ENCODE measurements around the gene ENTPD1. TPM values are rescaled to one million over a fixed set of nuclear protein-coding genes. Genes with fewer than 3 reads are reported as not detected.

ENTPD1 gene
- total RNA-seq, 1 donor from 2014 or later = 1.0 TPM

DNA sequence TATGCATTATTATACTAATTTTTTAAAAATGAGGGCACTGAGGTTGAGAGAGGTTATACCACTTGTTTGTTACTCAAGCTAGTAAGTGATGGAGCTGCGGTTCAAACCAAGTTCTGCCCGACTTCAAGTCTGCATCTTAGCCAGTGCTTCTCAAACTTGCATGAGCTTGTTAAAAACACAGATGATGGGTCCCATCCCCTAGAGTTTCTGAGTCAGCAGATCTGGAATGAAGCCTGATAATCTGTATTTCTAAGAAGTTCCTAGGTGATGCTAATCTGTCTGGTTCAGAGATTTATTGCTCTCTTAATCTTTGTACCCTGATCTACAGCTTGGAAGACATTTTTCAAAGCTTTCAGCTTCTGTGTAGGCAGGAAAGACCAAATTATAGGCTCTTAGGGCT is 84.2 kb downstream of the ENTPD1 start:
- Mint-ChIP-seq H3K36me3 (no peaks in the 10 kb centered on the region), H3K9me3 (no peaks in the 10 kb centered on the region), H3K27ac (no peak overlapping the region), H3K4me1 (ENCODE audit: unreplicated experiment) (no peaks in the 10 kb centered on the region), H3K27me3 (peaks cover 2% of the 10 kb centered on the region), H3K4me3 (no peak overlapping the region)
- TF ChIP-seq, protein P1, sequence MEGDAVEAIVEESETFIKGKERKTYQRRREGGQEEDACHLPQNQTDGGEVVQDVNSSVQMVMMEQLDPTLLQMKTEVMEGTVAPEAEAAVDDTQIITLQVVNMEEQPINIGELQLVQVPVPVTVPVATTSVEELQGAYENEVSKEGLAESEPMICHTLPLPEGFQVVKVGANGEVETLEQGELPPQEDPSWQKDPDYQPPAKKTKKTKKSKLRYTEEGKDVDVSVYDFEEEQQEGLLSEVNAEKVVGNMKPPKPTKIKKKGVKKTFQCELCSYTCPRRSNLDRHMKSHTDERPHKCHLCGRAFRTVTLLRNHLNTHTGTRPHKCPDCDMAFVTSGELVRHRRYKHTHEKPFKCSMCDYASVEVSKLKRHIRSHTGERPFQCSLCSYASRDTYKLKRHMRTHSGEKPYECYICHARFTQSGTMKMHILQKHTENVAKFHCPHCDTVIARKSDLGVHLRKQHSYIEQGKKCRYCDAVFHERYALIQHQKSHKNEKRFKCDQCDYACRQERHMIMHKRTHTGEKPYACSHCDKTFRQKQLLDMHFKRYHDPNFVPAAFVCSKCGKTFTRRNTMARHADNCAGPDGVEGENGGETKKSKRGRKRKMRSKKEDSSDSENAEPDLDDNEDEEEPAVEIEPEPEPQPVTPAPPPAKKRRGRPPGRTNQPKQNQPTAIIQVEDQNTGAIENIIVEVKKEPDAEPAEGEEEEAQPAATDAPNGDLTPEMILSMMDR (conservative IDR thresholded peaks at IDR 0.05) = no peak
- DNase-seq (ENCODE audit: extremely low spot score, unreplicated experiment) = no peak

DNA sequence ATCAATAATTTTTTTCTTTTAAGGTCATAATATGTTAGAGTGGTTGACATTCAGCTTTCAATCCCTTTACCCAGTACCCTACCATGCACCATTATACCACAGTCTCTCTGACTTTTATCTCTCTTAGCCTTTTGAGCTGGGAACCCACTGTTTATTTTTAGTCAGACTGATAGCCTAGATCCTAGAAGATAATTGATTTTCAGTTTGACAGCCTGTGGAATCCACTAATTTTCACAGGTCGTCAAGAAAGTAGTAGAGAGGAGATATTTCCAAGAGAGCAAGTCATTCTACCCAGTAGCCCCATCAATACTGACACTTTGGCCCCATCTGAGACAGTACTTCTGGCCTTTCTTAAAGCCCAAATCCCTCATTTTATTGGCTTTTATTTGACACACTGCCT is 84.7 kb downstream of the ENTPD1 start:
- no peak overlapping the region for H3K4me3 Mint-ChIP-seq
- no peaks in the 10 kb centered on the region for H3K4me1 Mint-ChIP-seq (ENCODE audit: unreplicated experiment)
- H3K27ac Mint-ChIP-seq = no peak overlapping the region
- H3K9me3 Mint-ChIP-seq = no peaks in the 10 kb centered on the region
- H3K27me3 Mint-ChIP-seq = peaks cover 2% of the 10 kb centered on the region
- DNase-seq (ENCODE audit: extremely low spot score, unreplicated experiment) = no peak
- H3K36me3 Mint-ChIP-seq = no peaks in the 10 kb centered on the region
- TF ChIP-seq, protein P1 (conservative IDR thresholded peaks at IDR 0.05) = no peak

DNA sequence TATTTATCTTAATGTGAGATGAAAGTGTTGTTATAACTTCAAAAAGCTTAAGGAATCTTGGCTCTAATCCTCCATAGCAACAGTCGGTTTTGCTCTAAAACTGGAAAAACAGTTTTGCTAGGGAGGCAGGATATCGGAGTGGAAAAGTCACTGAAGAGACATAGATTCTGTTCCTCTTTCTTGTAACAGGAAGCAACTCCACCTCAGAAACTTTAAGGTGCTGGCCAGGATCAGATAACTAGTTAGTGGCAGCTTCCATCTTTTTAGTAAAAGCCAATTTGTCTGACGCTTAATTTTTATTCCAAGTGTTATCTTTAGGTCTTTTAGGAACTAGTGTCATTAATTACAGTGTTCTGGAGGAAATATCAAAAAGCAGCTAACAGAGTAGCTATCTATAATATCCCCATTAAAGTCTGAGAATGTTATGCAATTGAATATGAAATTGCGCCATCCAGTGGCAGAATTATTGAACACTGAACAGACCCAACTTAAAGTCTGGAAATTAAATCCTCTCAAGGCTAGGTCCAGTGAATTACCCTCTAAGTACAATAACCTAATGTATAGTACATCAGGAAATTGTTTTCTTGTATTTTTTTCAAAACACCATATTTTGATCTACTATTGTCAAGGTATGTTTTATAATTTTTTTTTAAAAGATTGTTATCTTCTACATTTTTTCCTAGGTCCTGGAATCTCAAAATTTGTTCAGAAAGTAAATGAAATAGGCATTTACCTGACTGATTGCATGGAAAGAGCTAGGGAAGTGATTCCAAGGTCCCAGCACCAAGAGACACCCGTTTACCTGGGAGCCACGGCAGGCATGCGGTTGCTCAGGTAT is 85.9 kb downstream of the ENTPD1 start:
- Mint-ChIP-seq H3K9me3 (no peaks in the 10 kb centered on the region), H3K36me3 (no peaks in the 10 kb centered on the region), H3K4me3 (no peak overlapping the region), H3K27ac (no peak overlapping the region), H3K27me3 (peaks cover 2% of the 10 kb centered on the region), H3K4me1 (ENCODE audit: unreplicated experiment) (no peaks in the 10 kb centered on the region)
- TF ChIP-seq, protein P1 (conservative IDR thresholded peaks at IDR 0.05) = peak; percentile 87
- DNase-seq (ENCODE audit: extremely low spot score, unreplicated experiment) = no peak

DNA sequence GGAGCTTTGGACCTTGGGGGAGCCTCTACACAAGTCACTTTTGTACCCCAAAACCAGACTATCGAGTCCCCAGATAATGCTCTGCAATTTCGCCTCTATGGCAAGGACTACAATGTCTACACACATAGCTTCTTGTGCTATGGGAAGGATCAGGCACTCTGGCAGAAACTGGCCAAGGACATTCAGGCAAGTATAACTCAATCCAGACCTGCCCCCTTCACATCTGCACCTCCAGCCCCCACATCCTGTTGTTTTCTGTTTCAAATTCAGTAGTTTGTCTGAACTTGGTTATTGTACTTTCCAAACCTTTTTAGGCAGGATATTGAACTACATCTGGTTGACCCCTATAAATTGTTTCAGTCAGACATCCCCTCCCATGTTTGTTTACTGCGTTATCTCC is 89.4 kb downstream of the ENTPD1 start:
- TF ChIP-seq, protein P1 (conservative IDR thresholded peaks at IDR 0.05) = no peak
- Mint-ChIP-seq H3K4me1 (ENCODE audit: unreplicated experiment) (no peaks in the 10 kb centered on the region), H3K9me3 (no peaks in the 10 kb centered on the region), H3K27ac (no peak overlapping the region), H3K27me3 (peaks cover 2% of the 10 kb centered on the region), H3K4me3 (no peak overlapping the region), H3K36me3 (no peaks in the 10 kb centered on the region)
- no peak for DNase-seq (ENCODE audit: extremely low spot score, unreplicated experiment)

DNA sequence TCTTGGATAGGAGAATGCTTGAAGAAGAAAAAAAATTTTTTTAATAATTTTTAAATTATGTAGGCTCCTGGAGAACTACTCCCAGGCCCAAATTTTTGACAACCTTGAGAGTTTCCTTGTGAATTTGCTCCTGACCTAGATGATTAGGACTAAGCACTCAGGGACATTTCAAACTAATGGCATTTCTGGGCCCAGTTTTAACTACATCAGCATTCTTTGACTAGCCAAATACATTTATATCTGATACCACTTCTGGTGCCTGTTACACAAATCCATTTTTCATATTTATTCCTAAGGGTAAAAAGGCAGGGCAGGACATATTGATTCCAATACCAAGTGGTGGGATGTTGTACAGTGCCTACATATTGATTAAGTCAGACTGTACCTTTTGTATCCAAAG is 91.0 kb downstream of the ENTPD1 start:
- DNase-seq (ENCODE audit: extremely low spot score, unreplicated experiment) = no peak
- H3K27ac Mint-ChIP-seq = no peak overlapping the region
- TF ChIP-seq, protein P1 (conservative IDR thresholded peaks at IDR 0.05) = no peak
- H3K36me3 Mint-ChIP-seq = no peaks in the 10 kb centered on the region
- H3K4me3 Mint-ChIP-seq = no peak overlapping the region
- peaks cover 2% of the 10 kb centered on the region for H3K27me3 Mint-ChIP-seq
- H3K9me3 Mint-ChIP-seq = no peaks in the 10 kb centered on the region
- H3K4me1 Mint-ChIP-seq (ENCODE audit: unreplicated experiment) = no peaks in the 10 kb centered on the region

Data from type B pancreatic cell (in vitro differentiated cells).